HEK293T (cell line): Measurements from ENCODE around the gene TMEM200A.

Experiments used
- BHLHE40 ChIP-seq: fragments of 450-650 bp; IDR thresholded peaks from 2 replicates; pipeline ENCODE4 v1.6.1; 2016; ENCODE audit warnings: mild to moderate bottlenecking, moderate library complexity, borderline replicate concordance
- ELF4 ChIP-seq: fragments of 450-650 bp; IDR thresholded peaks from 2 replicates; pipeline ENCODE4 v1.6.1; 2017; ENCODE audit warnings: antibody characterized with exemption
- FOXK2 ChIP-seq: fragments of 450-650 bp; IDR thresholded peaks from 2 replicates; pipeline ENCODE4 v1.6.1; 2016; ENCODE audit warnings: mild to moderate bottlenecking
- FOXM1 ChIP-seq: fragments of 450-650 bp; IDR thresholded peaks from 2 replicates; pipeline ENCODE4 v1.6.1; 2017; ENCODE audit warnings: mild to moderate bottlenecking, borderline replicate concordance
- HDGF ChIP-seq: fragments of 450-650 bp; IDR thresholded peaks from 2 replicates; pipeline ENCODE4 v1.6.1; 2017; ENCODE audit warnings: antibody characterized with exemption, borderline replicate concordance
- L3MBTL2 ChIP-seq: fragments of 450-650 bp; conservative IDR thresholded peaks from 2 replicates; pipeline ENCODE4 v1.6.1; 2016; ENCODE audit warnings: mild to moderate bottlenecking
- LEF1 ChIP-seq: fragments of 450-650 bp; IDR thresholded peaks from 2 replicates; pipeline ENCODE4 v1.6.1; 2017; ENCODE audit warnings: mild to moderate bottlenecking, borderline replicate concordance
- NFRKB ChIP-seq: fragments of 450-650 bp; IDR thresholded peaks from 2 replicates; pipeline ENCODE4 v1.6.1; 2016; ENCODE audit warnings: mild to moderate bottlenecking, moderate library complexity
- PKNOX1 ChIP-seq: fragments of 450-650 bp; IDR thresholded peaks from 2 replicates; pipeline ENCODE4 v1.6.1; 2016
- SP1 ChIP-seq: fragments of 450-650 bp; IDR thresholded peaks from 2 replicates; pipeline ENCODE4 v1.6.1; 2017
- SUZ12 ChIP-seq: fragments of 450-650 bp; IDR thresholded peaks from 2 replicates; pipeline ENCODE4 v1.6.1; 2016; ENCODE audit warnings: mild to moderate bottlenecking
- ZNF384 ChIP-seq: fragments of 450-650 bp; IDR thresholded peaks from 2 replicates; pipeline ENCODE4 v1.6.1; 2016

- TF ChIP-seq SUZ12 (no peak), PKNOX1 (no peak), ZNF384 (no peak), FOXM1 (no peak), NFRKB (no peak), BHLHE40 (no peak), L3MBTL2 (no peak), SP1 (no peak), LEF1 (no peak), HDGF (no peak), FOXK2 (no peak), ELF4 (no peak)
Measured at GRCh38 chr6:130320908-130321307, 44.9 kb upstream of the TMEM200A start.
